ENCODE measurements around the gene WHAMM.
"Not testable (repeated sequence)": the region's sequence is repeated elsewhere in the genome, so short reads cannot be mapped to it uniquely, and the experiment has no call there.

WHAMM gene

GRCh38 chr15:82803793-82804574, 5.4 kb upstream of the WHAMM start:
- no peak for DNase-seq (ENCODE audit: low read depth in 1 of 2, low spot score in 1 of 2)

DNA sequence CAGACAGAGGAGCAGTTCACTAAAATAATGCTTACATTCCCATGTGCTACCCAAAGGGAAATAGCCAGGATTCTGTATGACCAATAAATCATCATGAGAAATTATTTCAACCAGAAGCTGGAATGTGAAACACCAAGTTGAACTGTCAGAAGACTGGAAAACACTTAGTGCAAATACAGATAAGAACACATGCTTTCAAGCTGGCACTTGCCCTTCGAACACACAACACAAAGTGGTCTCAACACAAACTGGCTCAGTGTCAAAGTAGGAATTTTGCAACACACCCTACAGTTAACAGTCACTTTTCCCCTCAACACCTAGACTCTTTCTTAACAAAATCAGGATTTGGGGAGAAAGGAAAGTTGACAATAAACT, 4.9 kb upstream of the WHAMM start:
- DNase-seq (ENCODE audit: low read depth in 1 of 2, low spot score in 1 of 2) = no peak

GRCh38 chr15:82805994-82806406, 3.4 kb upstream of the WHAMM start, which contains the start of gene FSD2:
Gene FSD2 (minus strand): TSS chr15:82806069. CDS start chr15:82787390, 18,679 bp downstream.
- DNase-seq (ENCODE audit: low read depth in 1 of 2, low spot score in 1 of 2) = no peak

GRCh38 chr15:82807920-82808633, 1.4 kb upstream of the WHAMM start:
- no peak for DNase-seq (ENCODE audit: low read depth in 1 of 2, low spot score in 1 of 2)

DNA sequence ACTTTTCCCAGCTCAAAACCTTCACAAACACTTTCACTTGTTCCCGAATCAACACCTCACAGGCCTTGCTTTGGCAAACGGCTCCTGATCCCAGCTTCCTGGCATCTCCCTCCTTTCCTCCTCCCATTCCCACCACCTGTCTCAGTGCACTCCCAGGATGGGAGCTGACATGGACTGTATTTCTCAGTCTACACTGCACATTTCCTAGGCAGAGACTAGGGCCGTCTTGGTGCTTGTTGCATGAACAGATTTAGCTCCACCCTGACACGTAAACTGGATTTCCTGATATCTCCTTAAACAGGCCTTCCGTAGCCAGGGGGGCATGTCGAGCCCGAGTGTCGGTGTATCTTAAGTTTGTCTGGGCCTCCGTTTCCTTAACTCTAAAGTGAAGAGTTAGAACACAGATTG, 790 bp upstream of the WHAMM start:
- DNase-seq (ENCODE audit: low read depth in 1 of 2, low spot score in 1 of 2) = no peak

- no peak for DNase-seq (ENCODE audit: low read depth in 1 of 2, low spot score in 1 of 2)
These were observed 847 bp downstream of the WHAMM start for GRCh38 chr15:82810061-82810889.

GRCh38 chr15:82810890-82811426, 1.5 kb downstream of the WHAMM start:
- DNase-seq (ENCODE audit: low read depth in 1 of 2, low spot score in 1 of 2) = peak in 1 of 2 donors; percentile 10

DNA sequence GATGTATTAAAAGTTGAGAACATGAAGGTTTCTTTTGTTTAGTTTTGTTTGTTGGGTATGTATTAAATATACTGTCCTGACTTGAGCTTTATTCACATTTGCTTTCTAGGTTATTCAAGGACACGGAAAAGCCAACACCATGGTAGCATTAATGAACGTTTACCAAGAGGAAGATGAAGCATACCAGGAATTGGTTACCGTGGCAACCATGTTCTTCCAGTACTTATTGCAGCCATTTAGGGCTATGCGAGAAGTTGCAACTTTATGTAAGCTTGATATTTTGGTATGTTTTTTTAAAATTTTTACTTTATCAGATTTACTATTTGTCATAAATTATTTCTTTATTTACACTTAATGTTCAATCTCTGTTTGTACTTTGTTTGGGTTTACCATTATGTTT, 3.6 kb downstream of the WHAMM start:
- DNase-seq (ENCODE audit: low read depth in 1 of 2, low spot score in 1 of 2) = no peak

GRCh38 chr15:82820128-82820527, 10.7 kb downstream of the WHAMM start:
- no peak for DNase-seq (ENCODE audit: low read depth in 1 of 2, low spot score in 1 of 2)

- not testable (repeated sequence) for DNase-seq (ENCODE audit: low read depth in 1 of 2, low spot score in 1 of 2)
These were observed 12.0 kb downstream of the WHAMM start for GRCh38 chr15:82821396-82821795.

DNA sequence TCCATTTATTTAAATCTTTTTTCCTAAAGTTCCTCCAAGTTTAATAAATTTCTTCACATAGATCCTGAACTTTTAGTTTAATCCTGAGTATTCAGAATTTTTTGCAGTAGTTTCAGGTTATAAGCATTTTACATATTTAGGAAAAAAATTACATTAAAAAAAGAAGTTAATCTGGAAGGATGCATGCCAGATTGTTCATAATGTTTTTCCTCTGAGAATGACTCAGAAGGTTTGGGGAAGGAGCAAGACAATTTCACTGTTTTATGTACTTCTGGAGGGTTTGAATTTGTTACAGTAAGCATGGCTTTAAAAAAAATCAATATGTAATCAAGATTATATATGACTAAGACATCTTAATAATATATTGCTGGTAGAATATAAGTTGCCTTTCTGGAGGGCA, 12.4 kb downstream of the WHAMM start:
- DNase-seq (ENCODE audit: low read depth in 1 of 2, low spot score in 1 of 2) = not testable (repeated sequence)

DNA sequence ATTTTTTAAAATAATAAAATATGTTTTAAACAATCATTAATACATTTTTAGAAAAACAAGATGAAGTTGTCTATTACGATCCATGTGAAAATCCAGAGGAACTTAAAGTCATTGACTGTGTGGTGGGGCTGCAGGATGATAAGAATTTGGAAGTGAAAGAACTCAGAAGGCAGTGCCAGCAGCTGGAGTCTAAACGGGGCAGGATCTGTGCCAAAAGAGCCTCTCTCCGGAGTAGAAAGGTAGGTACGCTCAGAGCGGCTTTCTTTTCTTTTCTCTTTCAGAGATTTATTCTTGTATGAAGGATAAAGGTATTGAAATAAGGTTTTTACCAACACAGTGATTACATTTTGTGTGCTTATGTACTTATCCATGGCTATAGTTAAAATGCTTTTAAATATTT, 13.6 kb downstream of the WHAMM start:
- DNase-seq (ENCODE audit: low read depth in 1 of 2, low spot score in 1 of 2) = no peak

DNA sequence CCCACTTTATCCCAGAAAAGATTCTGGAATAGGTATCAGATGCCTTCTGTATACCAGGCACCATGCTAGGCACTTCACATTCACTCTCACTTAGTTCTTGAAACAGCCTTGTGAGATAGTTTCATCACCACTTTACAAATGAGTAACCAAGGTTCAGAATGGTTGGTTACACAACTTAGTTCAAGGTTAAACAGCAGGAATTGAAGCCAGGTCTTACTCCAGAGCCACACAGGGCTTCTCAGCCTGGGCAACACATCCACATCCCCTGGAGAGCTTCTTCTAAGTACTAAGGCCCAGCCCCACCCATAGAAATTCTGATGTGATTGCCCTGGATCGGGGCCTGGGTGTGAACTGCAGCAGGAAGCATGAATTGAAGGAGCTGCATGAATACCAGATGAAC, 18.6 kb downstream of the WHAMM start:
- DNase-seq (ENCODE audit: low read depth in 1 of 2, low spot score in 1 of 2) = no peak

DNA sequence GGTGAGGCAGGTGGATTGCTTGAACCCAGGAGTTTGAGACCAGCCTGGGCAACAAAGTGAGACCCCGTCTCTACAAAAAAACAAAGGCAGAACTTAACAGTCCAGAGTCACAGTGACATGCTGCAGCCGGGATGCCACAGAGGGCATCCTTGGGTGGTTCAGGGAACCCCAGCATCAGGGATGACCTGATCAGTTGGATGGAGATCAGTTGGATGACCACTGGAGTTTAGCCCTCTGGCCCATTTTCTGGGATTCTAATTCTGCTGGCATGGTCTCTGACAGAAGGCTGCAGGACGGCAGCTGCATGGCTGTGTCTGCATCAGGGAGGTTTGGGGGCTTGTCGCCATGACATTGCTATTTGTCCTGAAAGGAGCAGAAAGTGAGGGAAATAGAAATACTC, 19.8 kb downstream of the WHAMM start:
- no peak for DNase-seq (ENCODE audit: low read depth in 1 of 2, low spot score in 1 of 2)

DNA sequence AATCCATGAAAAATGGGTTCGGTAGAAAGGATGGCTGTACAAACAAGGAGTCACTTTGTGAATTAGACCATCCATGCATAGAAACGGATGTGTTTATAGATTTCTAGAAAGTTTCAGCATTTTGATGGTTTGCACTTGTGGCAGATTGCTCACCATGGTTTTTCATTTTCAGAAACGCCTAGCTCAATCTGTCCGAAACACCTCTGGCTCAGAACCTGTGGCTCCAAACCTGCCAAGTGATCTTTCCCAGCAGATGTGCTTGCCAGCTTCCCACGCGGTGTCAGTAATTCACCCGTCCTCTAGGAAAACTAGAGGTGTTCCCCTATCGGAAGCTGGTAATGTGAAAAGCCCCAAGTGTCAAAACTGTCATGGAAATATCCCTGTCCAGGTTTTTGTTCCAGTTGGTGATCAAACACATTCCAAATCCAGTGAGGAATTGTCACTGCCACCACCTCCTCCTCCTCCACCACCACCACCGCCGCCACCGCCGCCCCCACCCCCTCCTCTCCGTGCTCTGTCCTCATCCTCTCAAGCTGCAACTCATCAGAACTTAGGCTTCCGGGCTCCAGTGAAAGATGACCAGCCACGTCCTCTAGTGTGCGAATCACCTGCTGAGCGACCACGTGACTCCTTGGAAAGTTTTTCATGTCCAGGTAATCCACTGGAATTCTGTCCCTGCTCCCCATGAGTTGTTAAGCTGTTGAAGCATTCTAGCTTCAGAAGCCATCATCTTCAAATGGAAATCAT, 21.2 kb downstream of the WHAMM start:
- DNase-seq (ENCODE audit: low read depth in 1 of 2, low spot score in 1 of 2) = no peak

GRCh38 chr15:82831894-82832600, 22.6 kb downstream of the WHAMM start:
- no peak for DNase-seq (ENCODE audit: low read depth in 1 of 2, low spot score in 1 of 2)

- no peak for DNase-seq (ENCODE audit: low read depth in 1 of 2, low spot score in 1 of 2)
These were observed 23.4 kb downstream of the WHAMM start for GRCh38 chr15:82832601-82833361.

DNA sequence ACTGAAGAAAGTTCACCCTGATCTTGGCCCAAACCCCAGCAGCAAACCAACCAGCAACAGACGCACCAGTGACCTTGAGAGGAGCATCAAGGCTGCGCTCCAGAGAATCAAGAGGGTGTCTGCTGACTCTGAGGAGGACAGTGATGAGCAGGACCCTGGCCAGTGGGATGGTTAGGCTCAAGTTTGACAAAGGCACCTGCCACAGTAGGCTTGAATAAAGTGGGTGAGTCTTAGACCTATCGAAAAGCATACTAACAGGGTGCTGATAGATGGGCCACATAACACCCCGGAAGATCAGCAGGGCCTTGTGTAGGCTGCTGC, 23.9 kb downstream of the WHAMM start:
- no peak for DNase-seq (ENCODE audit: low read depth in 1 of 2, low spot score in 1 of 2)

- no peak for DNase-seq (ENCODE audit: low read depth in 1 of 2, low spot score in 1 of 2)
These were observed 26.0 kb downstream of the WHAMM start for GRCh38 chr15:82835391-82835917.

All from activated T-helper 1 cell treated with anti-CD3 and anti-CD28 coated beads, Interleukin-2, amount 50 U/mL, for 16 hours (primary cell).